CD14-positive monocyte (primary cell): ENCODE measurements around the gene NEUROD2. TPM values are rescaled to one million over a fixed set of nuclear protein-coding genes. Genes with fewer than 3 reads are reported as not detected.

Experiments used
- DNase-seq, 3 donors: peaks; one replicate each; pipeline ENCODE4 v3.0.0-alpha.2; 2011 to 2022
- H2AFZ ChIP-seq: 2 replicates; pipeline ENCODE4 v1.6.0; 2012; ENCODE audit warnings: mild to moderate bottlenecking, low read depth, low read length, inconsistent platforms; ENCODE audit not compliant: insufficient read depth, poor library complexity, severe bottlenecking
- H3K27ac ChIP-seq, 2 donors: 1 replicate in 1 of 2; 2 replicates in 1 of 2; pipeline ENCODE4 v1.5.1; 2012 to 2013; ENCODE audit warnings: low read length in 2 of 2, control low read depth in 1 of 2, inconsistent platforms in 1 of 2, low read depth in 1 of 2, mild to moderate bottlenecking in 1 of 2
- H3K27me3 ChIP-seq, 2 donors: one replicate each; pipeline versions ENCODE4 v1.6.0 to v1.6.1; 2011 to 2013; ENCODE audit warnings: low read length in 2 of 2; ENCODE audit not compliant: control insufficient read depth in 2 of 2, insufficient read depth in 2 of 2
- H3K36me3 ChIP-seq, 2 donors: replicated peaks in 1 of 2; 1 replicate in 1 of 2; 2 replicates in 1 of 2; pipeline versions ENCODE4 v1.5.1 to v1.6.1; 2012 to 2013; ENCODE audit warnings: low read length in 2 of 2, control low read depth in 1 of 2, inconsistent platforms in 1 of 2, mild to moderate bottlenecking in 1 of 2; ENCODE audit not compliant: insufficient read depth in 2 of 2, control insufficient read depth in 1 of 2
- H3K4me1 ChIP-seq, 2 donors: 1 replicate in 1 of 2; 2 replicates in 1 of 2; pipeline versions ENCODE4 v1.5.1 to v1.6.1; 2012 to 2013; ENCODE audit warnings: low read length in 2 of 2, control low read depth in 1 of 2, inconsistent platforms in 1 of 2, mild to moderate bottlenecking in 1 of 2, moderate library complexity in 1 of 2; ENCODE audit not compliant: insufficient read depth in 2 of 2, control insufficient read depth in 1 of 2
- H3K4me2 ChIP-seq: replicated peaks from 2 replicates; pipeline ENCODE3; 2012; ENCODE audit warnings: low read length, moderate library complexity, mild to moderate bottlenecking; ENCODE audit not compliant: poor library complexity, severe bottlenecking; ENCODE audit errors: extremely low read depth
- H3K4me3 ChIP-seq, 3 experiments: fragments of 200-600 bp in 1 of 3; sonication (generic) in 1 of 3; replicated peaks in 1 of 3; 1 replicate in 2 of 3; 2 replicates in 1 of 3; pipeline ENCODE4 v1.5.1; 2011 to 2013; ENCODE audit warnings: low read length in 3 of 3, mild to moderate bottlenecking in 3 of 3, control low read depth in 2 of 3, low read depth in 2 of 3, inconsistent platforms in 1 of 3, moderate library complexity in 1 of 3
- H3K79me2 ChIP-seq: 2 replicates; pipeline ENCODE4 v1.6.0; 2012; ENCODE audit warnings: mild to moderate bottlenecking, control low read depth, inconsistent platforms, low read length, moderate library complexity; ENCODE audit not compliant: insufficient read depth
- H3K9ac ChIP-seq: 2 replicates; pipeline ENCODE4 v1.6.0; 2017; ENCODE audit warnings: low read length, mild to moderate bottlenecking; ENCODE audit not compliant: insufficient read depth, poor library complexity, severe bottlenecking
- H3K9me3 ChIP-seq, 2 donors: replicated peaks in 1 of 2; 1 replicate in 1 of 2; 2 replicates in 1 of 2; pipeline versions ENCODE4 v1.5.1 to v1.6.1; 2012 to 2013; ENCODE audit warnings: low read length in 2 of 2, control low read depth in 1 of 2; ENCODE audit not compliant: control insufficient read depth in 1 of 2, insufficient read depth in 1 of 2
- H4K20me1 ChIP-seq: 2 replicates; pipeline ENCODE4 v1.6.0; 2012; ENCODE audit warnings: mild to moderate bottlenecking, low read length, control low read depth, moderate library complexity; ENCODE audit not compliant: insufficient read depth
- H3K27ac Mint-ChIP-seq, 7 donors: one replicate each; pipeline ENCODE4 v1.8.0; 2020; ENCODE audit warnings: mild to moderate bottlenecking in 7 of 7, mixed read lengths in 7 of 7, moderate library complexity in 6 of 7, inconsistent platforms in 2 of 7
- H3K27me3 Mint-ChIP-seq, 3 donors: one replicate each; pipeline ENCODE4 v1.8.0; 2021 to 2022; ENCODE audit warnings: low read depth in 3 of 3, mild to moderate bottlenecking in 3 of 3, mixed read lengths in 3 of 3, moderate library complexity in 3 of 3, inconsistent platforms in 1 of 3
- H3K36me3 Mint-ChIP-seq, 2 donors: one replicate each; pipeline ENCODE4 v1.8.0; 2020; ENCODE audit warnings: mixed read lengths in 2 of 2, inconsistent platforms in 1 of 2, mild to moderate bottlenecking in 1 of 2
- H3K4me1 Mint-ChIP-seq: one replicate; pipeline ENCODE4 v1.8.0; 2020; ENCODE audit warnings: mild to moderate bottlenecking, mixed read lengths
- H3K4me3 Mint-ChIP-seq, 2 donors: one replicate each; pipeline ENCODE4 v1.8.0; 2020; ENCODE audit warnings: mild to moderate bottlenecking in 2 of 2, mixed read lengths in 2 of 2, moderate library complexity in 1 of 2
- H3K9me3 Mint-ChIP-seq, 7 donors: one replicate each; pipeline ENCODE4 v1.8.0; 2020 to 2022; ENCODE audit warnings: mixed read lengths in 7 of 7, mild to moderate bottlenecking in 6 of 7, moderate library complexity in 6 of 7, inconsistent platforms in 2 of 7
- WGBS: methylation state at CpG from one replicate; pipeline ENCODE4 v1.1.5; 2013; ENCODE audit warnings: missing lambda C conversion rate; ENCODE audit not compliant: insufficient coverage; 5-methylcytosine and 5-hydroxymethylcytosine counted together
- intact Hi-C, 2 donors: fragments of 100-400 bp; cut with micrococcal nuclease; formaldehyde crosslinking; loops; one replicate each; pipeline versions ENCODE4 v1.15.0 to v1.15.1; 2023
- polyA plus RNA-seq, 3 donors: library from polyadenylated mRNA; depleted of rRNA in 1 of 3; unstranded in 2 of 3; stranded (reverse) in 1 of 3; fragments of 300-500 nt in 2 of 3; fragments of >200 nt in 1 of 3; fragmentation: Illumina TruSeq in 2 of 3; gene quantifications; 1 replicate in 2 of 3; 2 replicates in 1 of 3; pipeline ENCODE4 v1.2.3, GENCODE V29; 2012 to 2021
- TF ChIP-seq, protein P1 (sequence below): fragments of 200-600 bp; IDR thresholded peaks from one replicate; pipeline ENCODE4 v1.8.0; 2022; ENCODE audit warnings: antibody characterized with exemption, mild to moderate bottlenecking

The NEUROD2 gene
- polyA plus RNA-seq, 3 donors, result not detected

GRCh38 chr17:39595928-39596510, 11.7 kb downstream of the NEUROD2 start:
- no peak overlapping the region for H3K4me2 ChIP-seq
- peaks cover 8% of the 10 kb centered on the region for H3K4me1 Mint-ChIP-seq
- no peaks in the 10 kb centered on the region for H3K36me3 ChIP-seq
- peaks cover 0 to 2% of the 10 kb centered on the region in 2 donors for H3K36me3 Mint-ChIP-seq
- no peaks in the 10 kb centered on the region for H3K79me2 ChIP-seq
- WGBS, result 24% methylated on average over 6 of the region's 11 CpGs
- H3K4me3 ChIP-seq, result no peak overlapping the region
- TF ChIP-seq, protein P1, sequence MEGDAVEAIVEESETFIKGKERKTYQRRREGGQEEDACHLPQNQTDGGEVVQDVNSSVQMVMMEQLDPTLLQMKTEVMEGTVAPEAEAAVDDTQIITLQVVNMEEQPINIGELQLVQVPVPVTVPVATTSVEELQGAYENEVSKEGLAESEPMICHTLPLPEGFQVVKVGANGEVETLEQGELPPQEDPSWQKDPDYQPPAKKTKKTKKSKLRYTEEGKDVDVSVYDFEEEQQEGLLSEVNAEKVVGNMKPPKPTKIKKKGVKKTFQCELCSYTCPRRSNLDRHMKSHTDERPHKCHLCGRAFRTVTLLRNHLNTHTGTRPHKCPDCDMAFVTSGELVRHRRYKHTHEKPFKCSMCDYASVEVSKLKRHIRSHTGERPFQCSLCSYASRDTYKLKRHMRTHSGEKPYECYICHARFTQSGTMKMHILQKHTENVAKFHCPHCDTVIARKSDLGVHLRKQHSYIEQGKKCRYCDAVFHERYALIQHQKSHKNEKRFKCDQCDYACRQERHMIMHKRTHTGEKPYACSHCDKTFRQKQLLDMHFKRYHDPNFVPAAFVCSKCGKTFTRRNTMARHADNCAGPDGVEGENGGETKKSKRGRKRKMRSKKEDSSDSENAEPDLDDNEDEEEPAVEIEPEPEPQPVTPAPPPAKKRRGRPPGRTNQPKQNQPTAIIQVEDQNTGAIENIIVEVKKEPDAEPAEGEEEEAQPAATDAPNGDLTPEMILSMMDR, result no peak
- peaks cover 64 to 87% of the 10 kb centered on the region in 2 donors for H3K27me3 ChIP-seq
- H2AFZ ChIP-seq, result no peak overlapping the region
- intact Hi-C loops, result no loop called here
- no peaks in the 10 kb centered on the region for H4K20me1 ChIP-seq
- peaks cover 90 to 94% (median 91%) of the 10 kb centered on the region in 3 donors for H3K27me3 Mint-ChIP-seq
- H3K27ac Mint-ChIP-seq, result no peak overlapping the region
- peaks cover 0 to 21% (median 3%) of the 10 kb centered on the region in 7 donors for H3K9me3 Mint-ChIP-seq
- H3K4me1 ChIP-seq, result no peaks in the 10 kb centered on the region
- H3K4me3 Mint-ChIP-seq, result peak overlapping the region in 1 of 2 donors; percentile 78
- no peak overlapping the region for H3K27ac ChIP-seq
- peaks cover 0 to 26% of the 10 kb centered on the region in 2 donors for H3K9me3 ChIP-seq
- H3K9ac ChIP-seq, result no peak overlapping the region
- DNase-seq, result no peak

GRCh38 chr17:39595294-39595693, 12.4 kb downstream of the NEUROD2 start:
- Mint-ChIP-seq H3K36me3 (peaks cover 0 to 2% of the 10 kb centered on the region in 2 donors), H3K4me3 (peak overlapping the region in 1 of 2 donors; percentile 78), H3K27me3 (peaks cover 83 to 91% (median 87%) of the 10 kb centered on the region in 3 donors), H3K9me3 (peaks cover 0 to 19% (median 3%) of the 10 kb centered on the region in 7 donors), H3K27ac (no peak overlapping the region), H3K4me1 (peaks cover 8% of the 10 kb centered on the region)
- H3K9ac ChIP-seq, result no peak overlapping the region
- no peaks in the 10 kb centered on the region for H3K4me1 ChIP-seq
- peaks cover 0 to 21% of the 10 kb centered on the region in 2 donors for H3K9me3 ChIP-seq
- H3K27me3 ChIP-seq, result peaks cover 57 to 79% of the 10 kb centered on the region in 2 donors
- H3K4me3 ChIP-seq, result no peak overlapping the region
- H3K27ac ChIP-seq, result no peak overlapping the region
- TF ChIP-seq, protein P1, result no peak
- intact Hi-C loops, result no loop called here
- H2AFZ ChIP-seq, result no peak overlapping the region
- H3K79me2 ChIP-seq, result no peaks in the 10 kb centered on the region
- H3K36me3 ChIP-seq, result no peaks in the 10 kb centered on the region
- DNase-seq, result no peak
- H4K20me1 ChIP-seq, result no peaks in the 10 kb centered on the region
- 0% methylated on average over 2 of the region's 4 CpGs for WGBS
- H3K4me2 ChIP-seq, result no peak overlapping the region
